Islet precursor cell (in vitro differentiated cells): ENCODE measurements around the gene CELF3.
"Not testable (repeated sequence)": the region's sequence is repeated elsewhere in the genome, so short reads cannot be mapped to it uniquely, and the experiment has no call there.

Experiments used
- DNase-seq: peaks from one replicate; pipeline ENCODE4 v3.0.0-alpha.2; 2018

CELF3 gene

DNA sequence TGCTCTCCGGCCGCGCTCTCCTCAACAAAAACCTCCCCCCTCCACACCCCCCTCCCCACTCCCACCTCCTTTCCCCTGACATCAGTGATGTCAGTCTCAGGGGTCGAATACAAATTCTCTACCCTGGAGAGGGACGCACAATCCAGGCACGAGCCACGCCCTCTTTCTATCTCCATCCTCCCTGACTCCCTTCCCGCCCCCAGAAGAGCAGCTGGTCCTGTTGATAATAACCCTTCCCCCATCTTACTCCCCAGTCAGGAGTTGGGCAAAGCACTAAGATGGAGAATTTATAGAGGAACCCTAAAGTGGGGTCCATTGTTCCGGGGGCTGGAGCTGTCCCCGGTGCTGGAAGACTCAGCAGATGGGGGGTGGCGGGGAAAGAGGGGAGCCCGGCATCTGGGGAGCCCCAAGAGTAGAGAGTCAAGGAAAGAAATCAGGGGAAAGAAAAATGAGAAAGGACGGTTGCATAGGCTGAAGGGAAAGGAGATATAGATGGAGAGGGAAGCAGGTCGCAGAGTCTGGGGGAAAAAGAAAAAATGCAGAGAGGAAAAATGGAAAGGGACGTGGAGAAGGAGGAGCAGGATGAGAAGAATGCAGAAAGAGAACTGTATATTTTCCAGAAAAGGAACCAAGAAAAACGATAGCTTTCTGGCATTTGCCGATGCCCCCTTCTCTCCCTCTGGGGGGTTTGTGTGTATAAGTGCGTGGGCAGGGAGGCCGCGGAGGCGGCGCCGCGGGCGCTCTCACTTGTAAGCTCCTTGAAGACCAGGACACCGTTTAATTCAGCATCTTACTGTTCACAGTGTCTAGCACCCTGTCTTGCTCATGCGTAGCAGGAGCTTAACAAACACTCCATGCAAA lies at the start of gene CELF3:
Gene CELF3, minus strand, starts transcription at position 33 of the 861 bp plus-strand sequence. CDS start 783 bp downstream, outside the sequence.
- peak; percentile 58 for DNase-seq

DNA sequence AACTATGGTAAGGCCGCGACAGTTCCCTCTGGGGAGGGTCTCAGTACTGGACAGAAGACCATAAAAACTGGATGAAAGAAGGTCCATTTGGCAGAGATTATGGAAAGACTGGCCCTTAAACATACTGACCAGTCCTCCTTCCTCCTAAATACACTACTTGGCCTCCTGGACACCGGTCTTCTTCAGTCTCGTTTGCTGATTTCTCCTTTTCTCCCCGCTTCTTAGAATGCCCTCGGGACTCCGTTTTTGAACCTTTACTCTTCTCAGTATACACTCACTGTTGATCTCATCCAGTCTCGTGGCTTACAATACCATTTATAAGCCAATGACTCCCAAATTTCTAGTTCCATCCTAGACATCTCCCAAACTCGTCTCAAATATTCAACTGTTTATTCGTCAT lies 47.4 kb upstream of the CELF3 start:
- DNase-seq = no peak

DNA sequence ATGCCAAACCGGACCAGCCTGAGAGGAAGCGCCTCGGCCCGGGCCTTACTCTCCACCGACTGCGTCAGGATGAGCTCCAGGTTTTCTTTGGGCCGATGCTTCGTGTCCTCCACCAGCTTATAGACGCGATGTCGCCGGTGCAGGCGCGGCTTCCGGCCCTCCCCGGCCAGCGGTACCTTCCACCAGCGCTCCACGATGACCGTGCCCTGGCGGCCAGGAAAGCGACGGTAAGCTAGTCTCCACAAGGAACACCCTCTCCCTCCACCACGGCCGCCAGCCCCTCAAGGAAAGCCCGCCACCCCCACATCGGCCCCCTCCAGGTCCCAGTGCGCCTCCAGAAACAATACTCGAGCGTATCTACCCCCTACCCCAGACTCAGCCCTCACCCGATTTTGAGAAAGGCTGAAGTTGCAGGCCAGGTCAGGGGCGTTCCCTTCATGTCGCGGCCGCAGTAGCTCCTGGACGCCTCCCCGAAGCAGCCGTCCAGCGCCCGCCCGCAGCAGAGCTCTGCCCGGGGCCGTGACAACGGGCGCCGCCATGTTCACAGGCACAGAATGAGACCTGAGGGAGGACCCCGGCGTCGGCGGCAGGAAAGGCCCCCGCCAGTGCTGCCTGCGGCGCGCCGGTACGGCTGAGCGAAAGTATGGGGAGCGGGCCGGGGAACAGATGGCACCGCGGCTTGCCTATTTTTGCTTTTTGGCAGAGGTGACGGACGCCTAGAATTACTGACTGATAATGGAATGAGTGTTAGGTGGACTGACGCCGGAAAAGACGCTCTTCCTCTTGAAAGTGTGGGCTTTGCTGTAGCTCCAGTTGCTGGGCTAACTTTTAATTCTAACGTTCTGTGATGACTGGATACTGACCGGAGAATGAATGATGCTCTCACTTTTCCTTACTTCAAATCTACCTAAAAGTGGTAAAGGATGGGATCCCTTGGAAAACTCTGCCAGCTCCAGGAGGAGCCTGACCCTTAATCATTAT lies 46.6 kb upstream of the CELF3 start, which contains the start of gene MRPL9:
Gene MRPL9, minus strand, starts transcription at position 556 of the 981 bp plus-strand sequence. Its CDS starts 17 bp downstream, at position 539.
- peak; percentile 89 for DNase-seq

DNA sequence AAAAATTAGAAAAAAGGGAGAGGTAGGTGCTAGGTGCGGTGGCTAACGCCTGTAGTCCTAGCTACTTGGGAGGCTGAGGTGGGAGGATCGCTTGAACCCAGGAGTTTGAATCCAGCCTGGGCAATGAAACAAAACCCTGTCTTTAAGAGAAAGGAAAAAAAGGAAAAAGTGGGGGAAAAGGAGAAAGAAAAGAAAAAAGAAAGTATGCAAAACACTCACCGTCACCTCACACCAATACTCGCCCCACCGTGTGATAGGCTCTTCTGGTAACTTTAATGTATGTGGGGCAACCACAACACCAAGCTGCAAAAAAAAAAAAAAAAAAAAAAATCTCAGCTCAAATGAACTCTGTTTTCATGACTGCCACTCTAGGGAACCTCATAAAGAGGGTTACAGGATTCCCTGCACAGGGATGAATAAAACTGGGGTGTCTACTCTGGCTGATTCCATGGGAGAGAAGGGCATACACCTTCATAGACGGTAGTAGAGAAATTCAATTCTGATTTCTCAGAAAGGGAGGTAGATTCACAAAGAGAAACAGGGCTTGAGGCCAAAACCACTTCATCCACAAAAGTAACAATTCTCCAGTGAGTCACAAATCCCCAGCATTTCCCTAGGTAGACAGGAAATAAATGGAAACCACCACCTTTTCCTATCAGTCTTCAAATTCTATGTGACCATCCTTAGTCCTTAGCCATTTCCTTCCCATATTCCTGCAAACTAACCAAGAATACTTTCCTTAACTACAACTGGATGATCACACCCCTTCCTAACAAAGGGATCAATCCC lies 44.2 kb upstream of the CELF3 start:
- no peak for DNase-seq

DNA sequence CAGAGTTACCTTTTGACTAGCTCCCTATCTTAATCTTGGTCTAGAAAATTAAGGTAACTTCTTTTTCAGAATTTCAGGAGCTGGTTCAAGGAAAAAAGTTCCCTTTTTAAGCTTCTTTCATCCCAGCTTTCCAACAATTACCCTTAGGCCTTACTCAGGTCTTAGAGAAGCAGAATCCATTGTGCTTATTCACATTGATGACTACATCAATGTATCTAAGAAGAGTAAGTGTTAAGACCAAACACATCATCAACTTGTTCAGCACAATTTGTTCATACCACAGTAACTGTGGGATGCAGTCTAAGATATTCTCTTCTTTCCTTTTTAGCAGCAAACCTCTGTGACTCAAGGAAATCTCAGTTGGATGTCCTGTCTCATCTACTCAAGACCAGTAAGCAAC lies 42.6 kb upstream of the CELF3 start:
- DNase-seq = no peak

DNA sequence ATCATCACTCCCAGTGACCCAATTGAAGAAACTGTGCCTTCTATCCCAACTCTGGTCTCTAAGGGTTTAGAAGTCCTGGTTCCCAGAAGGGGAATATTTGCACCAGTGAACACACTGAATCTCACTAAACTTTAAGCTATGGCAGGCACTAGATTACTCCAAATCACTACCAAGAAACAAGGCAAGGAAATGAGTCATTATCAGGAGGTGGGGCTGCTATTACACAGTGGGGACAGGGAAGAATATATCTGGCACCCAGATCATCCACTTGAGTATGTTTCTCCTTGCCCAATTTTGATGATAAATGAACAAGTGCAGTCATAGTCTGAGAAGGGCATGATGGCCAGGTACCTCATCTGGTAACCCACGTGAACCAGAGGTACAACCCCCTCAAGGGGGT lies 39.7 kb upstream of the CELF3 start:
- no peak for DNase-seq

DNA sequence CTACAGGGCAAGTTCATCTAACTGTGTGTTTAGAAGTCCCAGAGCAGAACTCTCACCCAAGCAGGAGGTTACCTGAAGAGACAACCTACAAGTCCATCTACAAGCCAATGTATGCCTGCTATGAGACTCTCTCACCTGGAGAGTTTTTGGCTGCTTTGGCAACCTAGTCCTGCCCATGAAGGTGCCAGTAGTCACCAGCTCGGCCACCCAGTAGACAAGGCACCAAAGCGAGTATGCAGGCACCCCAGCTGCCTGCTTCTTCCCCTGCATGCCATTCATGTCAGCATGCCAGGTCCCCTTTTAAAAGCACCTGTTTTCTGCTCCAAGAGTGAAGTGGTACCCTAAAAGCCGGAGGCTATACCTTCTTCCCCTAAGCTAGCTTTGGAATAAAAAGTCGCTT lies 24.9 kb upstream of the CELF3 start:
- DNase-seq = no peak

DNA sequence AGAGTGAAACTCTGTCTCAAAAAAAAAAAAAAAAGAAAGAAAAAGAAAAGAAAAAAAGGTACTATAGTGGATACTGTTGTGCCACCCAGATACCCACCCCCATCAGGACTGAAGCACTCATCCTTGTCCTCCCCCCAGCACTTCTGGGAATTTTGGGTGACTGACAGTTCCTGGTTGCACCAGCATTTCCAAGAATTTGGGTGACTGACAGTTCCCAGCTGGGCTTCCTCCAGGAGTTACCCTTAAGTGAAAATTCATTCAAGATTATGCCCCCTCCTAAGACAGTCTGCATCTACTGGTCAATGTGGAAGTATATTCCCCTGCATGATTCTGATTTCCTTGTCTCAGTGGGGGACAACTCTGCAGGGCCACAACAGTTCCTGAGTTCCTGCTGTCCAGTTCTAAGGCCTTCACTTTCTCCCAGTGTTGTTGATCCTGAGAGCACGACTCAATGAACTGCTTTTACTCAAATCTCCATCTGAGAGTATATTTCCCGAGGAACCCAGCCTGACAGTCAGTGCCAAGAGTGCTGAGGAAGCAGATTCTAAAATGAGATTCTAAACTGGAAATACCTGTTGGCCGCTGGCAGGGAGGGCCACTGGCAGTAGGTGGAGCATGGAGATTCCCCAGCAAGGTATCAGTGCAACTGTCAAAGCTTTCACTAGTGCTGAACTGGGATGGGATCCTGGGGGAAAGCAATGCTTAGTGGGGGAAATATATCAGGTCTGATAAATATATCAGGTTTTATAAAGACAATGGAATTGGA lies 23.2 kb upstream of the CELF3 start:
- peak; percentile 86 for DNase-seq

DNA sequence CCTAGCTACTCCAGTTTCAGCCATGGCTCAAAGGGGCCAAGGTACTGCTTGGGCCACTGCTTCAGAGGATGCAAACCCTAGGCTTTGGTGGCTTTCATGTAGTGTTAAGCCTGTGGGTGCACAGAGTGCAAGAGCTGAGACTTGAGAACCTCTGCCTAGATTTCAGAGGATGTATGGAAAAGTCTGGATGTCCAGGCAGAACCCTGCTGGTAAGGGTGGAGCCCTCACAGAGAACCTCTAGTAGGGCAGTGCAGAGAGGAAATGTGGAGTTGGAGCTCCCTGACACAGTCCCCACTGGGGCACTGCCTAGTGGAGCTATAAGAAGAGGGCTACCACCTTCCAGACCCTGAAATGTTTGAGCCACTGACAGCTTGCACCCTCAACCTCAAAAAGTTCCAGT lies 20.9 kb upstream of the CELF3 start:
- DNase-seq = no peak

DNA sequence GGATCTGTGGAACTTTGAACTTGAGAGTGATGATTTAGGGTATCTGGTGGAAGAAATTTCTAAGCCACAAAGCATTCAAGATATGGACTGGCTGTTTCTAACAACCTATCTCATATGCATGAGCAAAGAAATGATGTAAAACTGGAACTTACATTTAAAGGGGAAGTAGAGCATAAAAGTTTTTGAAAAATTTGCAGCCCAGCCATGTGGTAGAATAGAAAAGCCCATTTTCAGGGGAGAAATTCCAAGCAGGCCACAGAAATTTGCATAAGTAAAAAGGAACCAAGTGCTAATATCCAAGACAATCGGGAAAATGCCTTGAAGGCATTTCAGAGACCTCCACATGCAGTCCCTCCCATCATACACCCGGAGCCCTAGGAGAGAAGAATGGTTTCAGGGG lies 20.4 kb upstream of the CELF3 start:
- no peak for DNase-seq

DNA sequence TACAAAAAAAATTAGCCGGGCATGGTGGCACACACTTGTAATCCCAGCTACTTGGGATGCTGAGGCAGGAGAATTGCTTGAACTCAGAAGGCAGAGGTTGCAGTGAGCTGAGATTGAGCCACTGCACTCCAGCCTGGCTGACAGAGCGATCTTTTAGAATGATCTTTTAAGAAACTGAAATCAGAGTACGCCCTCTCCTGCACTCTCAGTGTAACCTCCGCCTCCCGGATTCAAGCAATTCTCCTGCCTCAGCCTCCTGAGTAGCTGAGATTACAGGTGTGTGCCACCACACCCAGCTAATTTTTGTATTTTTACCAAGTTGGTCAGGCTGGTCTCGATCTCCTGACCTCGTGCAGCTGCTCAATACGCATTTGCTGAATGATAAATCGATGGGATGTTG lies 17.4 kb upstream of the CELF3 start:
- not testable (repeated sequence) for DNase-seq

DNA sequence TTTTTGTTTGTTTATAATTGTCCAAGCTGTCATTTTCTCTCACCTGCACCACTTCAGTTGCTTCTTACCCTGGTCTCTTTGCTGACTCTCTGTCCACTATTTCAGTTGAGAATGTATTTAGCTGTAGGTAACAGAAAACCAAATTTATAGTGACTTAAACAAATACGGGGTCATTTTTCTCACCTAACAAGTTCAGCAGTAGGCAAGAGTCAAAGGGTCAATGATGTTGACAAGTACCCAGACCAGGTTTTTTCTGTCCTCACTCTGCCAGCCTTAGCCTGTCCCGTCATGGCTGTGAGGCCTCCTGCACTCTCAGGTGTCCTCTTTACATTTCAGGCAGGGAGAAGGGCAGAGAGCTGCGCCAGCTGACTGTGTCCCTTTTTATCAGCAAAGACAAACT lies 16.5 kb upstream of the CELF3 start:
- no peak for DNase-seq

DNA sequence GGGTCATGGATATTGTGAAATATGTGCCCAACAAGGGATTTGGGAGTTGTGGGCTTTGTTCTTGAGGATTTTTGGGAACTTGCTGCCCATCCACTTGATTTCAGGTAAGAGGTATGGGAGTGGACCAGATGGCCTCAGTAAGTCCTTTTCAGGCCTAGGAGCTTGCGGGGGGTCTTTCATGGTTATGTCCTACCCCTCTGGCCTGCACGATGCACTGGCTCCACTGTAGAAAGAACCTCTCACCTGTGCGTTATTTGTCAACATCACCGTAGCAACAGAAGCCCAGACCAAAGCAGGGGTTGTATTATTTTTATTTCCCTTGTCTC lies 13.3 kb upstream of the CELF3 start:
- no peak for DNase-seq

DNA sequence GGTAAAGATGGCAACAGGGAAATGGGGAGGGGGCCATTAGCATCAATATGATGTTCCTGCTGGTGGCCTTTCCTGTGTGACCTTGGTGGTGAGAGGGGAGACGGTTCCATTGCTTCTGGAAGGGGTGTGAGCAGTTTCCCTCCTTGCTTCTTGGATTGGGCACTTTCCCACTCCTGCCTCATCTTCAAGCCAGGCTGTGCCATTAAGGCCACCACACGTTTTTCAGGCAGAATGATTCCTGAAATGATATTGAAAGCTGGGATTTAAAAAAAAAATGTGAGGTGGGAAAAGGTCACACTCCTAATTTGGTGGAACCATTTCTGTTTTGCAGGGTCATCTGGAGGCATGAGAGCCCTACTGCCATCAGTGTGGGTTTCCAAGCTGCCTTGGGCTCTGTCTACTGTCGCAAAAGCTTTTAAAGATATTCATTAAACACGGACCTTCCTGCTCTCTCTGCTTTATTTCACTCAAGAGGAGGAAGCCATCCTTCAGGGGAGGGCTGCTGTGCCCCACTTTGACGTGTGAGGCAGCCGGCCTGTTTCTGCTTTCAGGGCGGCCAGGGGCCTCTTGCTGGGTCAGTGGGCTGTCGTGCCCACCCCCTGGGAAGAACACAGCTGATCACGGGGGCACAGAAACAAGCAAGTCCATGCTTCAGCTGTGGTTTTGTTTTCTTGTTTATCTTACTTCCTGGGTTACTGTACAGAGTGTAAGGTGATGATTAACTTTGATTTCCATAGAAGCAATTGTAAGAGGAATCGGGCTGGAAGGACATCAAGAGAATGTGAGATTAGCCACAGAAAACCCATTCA lies 12.8 kb upstream of the CELF3 start:
- DNase-seq = no peak

DNA sequence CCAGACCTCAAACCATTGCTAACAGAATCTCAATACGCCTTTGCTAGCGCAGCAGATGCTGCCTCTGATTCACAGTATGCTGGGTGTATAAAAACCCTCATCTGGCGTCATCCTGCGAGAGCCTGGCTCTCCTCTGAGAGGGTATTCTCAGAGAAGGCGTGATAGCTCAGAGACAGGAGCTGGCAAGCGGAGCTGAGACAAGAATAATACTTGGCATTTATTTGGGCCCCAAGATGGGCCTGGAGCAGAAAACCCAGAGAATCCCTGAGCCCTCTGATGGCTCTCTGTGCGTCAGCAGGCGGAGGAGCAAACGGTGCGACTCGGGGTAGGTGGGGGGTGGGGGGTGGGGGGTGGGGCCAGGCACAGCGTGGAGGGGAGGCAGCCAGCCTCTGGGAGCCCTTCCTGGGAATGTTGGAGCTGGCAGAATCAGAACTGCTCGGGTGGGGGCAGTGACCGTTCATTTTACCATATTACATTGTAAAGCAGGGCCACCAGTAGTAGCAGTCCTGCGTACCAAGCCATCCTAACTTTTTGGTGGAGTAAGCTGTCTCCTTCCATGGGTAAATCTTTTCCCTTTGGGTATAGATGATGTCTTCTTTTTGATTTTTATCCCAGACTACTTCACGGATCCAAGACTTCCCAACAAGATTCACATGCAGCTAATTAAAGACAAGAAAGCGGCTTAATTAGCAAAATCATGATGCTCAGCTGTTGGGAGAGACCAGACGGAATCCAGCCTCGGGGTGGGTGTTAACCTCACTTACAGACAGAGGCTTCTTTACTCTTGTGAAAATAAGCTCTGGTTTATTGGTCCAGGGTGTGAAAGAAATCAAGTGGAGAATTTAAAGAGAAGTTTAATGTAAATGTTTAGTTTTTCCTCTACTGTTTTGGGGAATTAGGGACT lies 11.8 kb upstream of the CELF3 start:
- peak; percentile 58 for DNase-seq

DNA sequence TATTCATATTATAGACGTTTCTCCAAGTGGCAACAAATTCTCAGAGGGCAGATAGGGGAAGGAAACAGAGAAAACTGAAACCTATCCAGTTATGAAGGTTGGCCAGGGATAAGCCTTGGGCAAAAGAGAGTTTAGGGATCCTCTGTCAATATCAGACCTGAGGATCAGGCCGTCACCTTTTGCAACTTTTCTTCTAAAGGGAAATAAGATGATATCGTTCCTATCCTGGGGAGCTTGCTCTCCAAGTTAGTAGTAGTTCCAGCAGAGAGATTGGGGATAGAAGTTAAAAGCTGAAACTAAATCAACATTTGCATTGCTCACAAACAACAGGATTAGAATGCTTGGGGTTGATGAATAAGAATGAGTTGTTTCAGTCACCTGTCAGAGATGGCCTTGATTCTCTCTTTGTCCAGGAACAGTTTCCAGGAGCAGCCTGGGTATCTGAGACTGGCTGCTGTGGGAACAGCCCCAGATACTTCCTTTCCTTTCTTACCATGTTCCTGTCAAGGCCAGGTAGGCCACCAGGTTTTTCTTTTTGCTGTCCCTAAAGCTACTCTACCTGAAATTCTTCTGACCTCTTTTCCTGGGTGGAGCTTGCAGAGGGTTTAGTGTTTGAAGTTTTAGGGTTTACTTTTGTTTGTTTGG lies 7.2 kb upstream of the CELF3 start:
- peak; percentile 32 for DNase-seq

DNA sequence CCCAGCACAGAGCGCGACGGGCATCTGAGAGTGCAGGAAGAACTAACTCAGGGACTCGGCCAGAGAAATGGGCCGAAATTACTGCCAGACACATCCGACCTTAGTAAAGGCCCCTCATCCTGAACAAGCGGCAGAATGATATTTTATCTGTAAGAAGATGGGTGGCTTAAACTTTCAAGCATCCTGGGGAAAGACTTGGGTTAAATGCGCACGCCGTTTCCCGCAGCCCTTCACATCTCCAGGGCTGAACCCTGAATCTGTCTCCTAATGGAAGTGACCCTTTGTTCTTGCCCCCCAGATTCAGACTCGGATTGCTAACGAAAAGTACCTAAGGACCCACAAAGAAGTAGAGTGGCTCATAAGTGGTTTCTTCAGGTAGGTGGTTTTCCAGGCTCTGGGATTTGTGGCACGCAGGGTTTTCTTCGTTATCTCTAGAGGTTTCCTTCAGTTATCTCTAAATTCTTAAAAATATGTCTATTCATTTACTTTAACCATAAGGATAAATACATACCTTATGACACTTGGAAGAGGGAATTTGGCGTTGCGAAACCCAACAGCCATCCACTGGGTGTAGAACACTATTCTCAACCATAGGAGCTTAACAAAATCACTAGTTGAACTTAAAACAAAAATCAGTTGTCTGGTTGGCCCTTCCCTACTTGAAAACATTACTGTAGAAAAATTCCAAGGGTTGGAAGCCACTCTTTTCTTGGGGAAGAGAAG lies 5.3 kb upstream of the CELF3 start:
- no peak for DNase-seq

DNA sequence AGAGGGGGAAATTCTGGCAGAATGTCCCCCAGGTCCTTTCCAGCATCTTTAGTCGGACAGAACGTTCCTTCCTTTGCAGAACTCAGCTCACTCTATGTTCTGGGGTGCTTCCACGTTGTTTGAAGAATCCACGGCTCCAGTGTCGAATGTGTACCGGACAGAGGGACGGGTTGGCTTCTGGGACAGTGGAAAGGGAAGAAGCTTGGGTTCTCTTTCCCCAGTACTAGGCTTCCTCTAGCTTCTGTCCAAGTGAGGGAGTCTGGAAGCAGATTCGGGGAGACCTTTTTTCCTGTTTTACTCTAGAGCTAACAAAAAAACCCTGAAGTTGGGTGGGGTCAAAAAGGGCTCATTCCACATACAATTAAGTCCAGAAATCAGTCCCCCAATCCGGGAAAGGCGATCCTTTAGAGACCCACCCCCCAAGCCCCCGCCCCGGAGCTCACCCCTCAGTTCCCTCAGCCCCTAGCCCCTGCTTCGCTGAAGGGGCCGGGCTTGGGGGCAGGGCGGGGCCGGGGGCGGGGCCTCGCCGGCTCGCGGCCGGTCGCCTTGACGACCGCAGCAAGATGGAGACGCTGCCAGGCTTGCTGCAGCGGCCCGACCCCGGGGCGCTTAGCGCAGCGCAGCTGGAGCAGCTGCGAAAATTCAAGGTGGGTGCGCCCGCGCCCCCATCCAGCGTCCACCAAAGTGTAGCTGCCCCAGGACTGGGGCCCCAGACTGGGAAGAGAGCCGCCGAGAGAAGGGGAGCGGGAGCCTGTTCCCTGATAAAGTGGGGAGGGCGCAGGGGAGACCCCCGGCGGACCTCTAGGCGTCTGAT lies 4.6 kb upstream of the CELF3 start, which contains the start of gene RIIAD1:
Gene RIIAD1, plus strand, starts transcription at position 549 of the 814 bp plus-strand sequence. Its CDS starts 15 bp downstream, at position 564.
- DNase-seq = peak; percentile 69
